ENCODE measurements around the gene CABLES1.

CABLES1 gene

GRCh38 chr18:23236876-23237468, 101.7 kb downstream of the CABLES1 start:
- no peak overlapping the region for H3K27ac ChIP-seq (replicated peaks)
- H3K27me3 ChIP-seq (ENCODE audit: insufficient read depth, poor library complexity, severe bottlenecking), result no peaks in the 10 kb centered on the region
- no peak for DNase-seq (ENCODE audit: low read depth in 1 of 2, low spot score in 1 of 2)
- TF ChIP-seq GABPA (IDR thresholded peaks at IDR 0.05; ENCODE audit: low read depth), result no peak
- TF ChIP-seq CTCF (IDR thresholded peaks at IDR 0.05; ENCODE audit: insufficient read depth, low read length), result no peak
- no peak for TF ChIP-seq SPI1 (IDR thresholded peaks at IDR 0.05; ENCODE audit: borderline replicate concordance, low read depth)
- no peak for TF ChIP-seq REST (IDR thresholded peaks at IDR 0.05; ENCODE audit: insufficient replicate concordance, low read depth)
- H3K4me3 ChIP-seq (replicated peaks; ENCODE audit: insufficient read depth, low read length), result no peak overlapping the region

GRCh38 chr18:23237524-23238151, 102.4 kb downstream of the CABLES1 start:
- no peaks in the 10 kb centered on the region for H3K27me3 ChIP-seq (ENCODE audit: insufficient read depth, poor library complexity, severe bottlenecking)
- no peak for TF ChIP-seq SPI1 (IDR thresholded peaks at IDR 0.05; ENCODE audit: borderline replicate concordance, low read depth)
- no peak for TF ChIP-seq GABPA (IDR thresholded peaks at IDR 0.05; ENCODE audit: low read depth)
- no peak for TF ChIP-seq CTCF (IDR thresholded peaks at IDR 0.05; ENCODE audit: insufficient read depth, low read length)
- H3K27ac ChIP-seq (replicated peaks), result no peak overlapping the region
- no peak for DNase-seq (ENCODE audit: low read depth in 1 of 2, low spot score in 1 of 2)
- no peak overlapping the region for H3K4me3 ChIP-seq (replicated peaks; ENCODE audit: insufficient read depth, low read length)

- Histone ChIP-seq H3K27ac (replicated peaks) (no peak overlapping the region), H3K27me3 (ENCODE audit: insufficient read depth, poor library complexity, severe bottlenecking) (no peaks in the 10 kb centered on the region), H3K4me3 (replicated peaks; ENCODE audit: insufficient read depth, low read length) (no peak overlapping the region)
- DNase-seq (ENCODE audit: low read depth in 1 of 2, low spot score in 1 of 2), result no peak
- TF ChIP-seq POLR2AphosphoS5 (IDR thresholded peaks at IDR 0.05; ENCODE audit: low read depth) (no peak), REST (IDR thresholded peaks at IDR 0.05; ENCODE audit: insufficient replicate concordance, low read depth) (no peak), GABPA (IDR thresholded peaks at IDR 0.05; ENCODE audit: low read depth) (no peak), CTCF (IDR thresholded peaks at IDR 0.05; ENCODE audit: insufficient read depth, low read length) (no peak), SPI1 (IDR thresholded peaks at IDR 0.05; ENCODE audit: borderline replicate concordance, low read depth) (no peak)
Observed at GRCh38 chr18:23238152-23238531, 102.9 kb downstream of the CABLES1 start.

Measured in HL-60 (cell line).